ENCODE data around the gene HOXA2.

- TF ChIP-seq EZH2phosphoT487 (IDR thresholded peaks at IDR 0.05; ENCODE audit: low read depth) (no peak), CTCF (IDR thresholded peaks at IDR 0.05; ENCODE audit: low read depth, low read length) (no peak)
Observed at GRCh38 chr7:27129729-27130539, 27.5 kb upstream of the HOXA2 start.

Measured in OCI-LY3 (cell line).